Memory B cell (primary cell): Measurements from ENCODE around the gene KDF1.

Experiments
- ATAC-seq: fragments of 150-1000 bp; cut with Tn5 transposase; 2 replicates; pipeline ENCODE4 v1.10.0; 2021; ENCODE audit warnings: low read depth, mild to moderate bottlenecking, moderate library complexity
- DNase-seq, 2 donors: peaks; one replicate each; pipeline ENCODE4 v3.0.0; 2022; ENCODE audit warnings: low spot score in 2 of 2
- H3K27ac Mint-ChIP-seq: one replicate; pipeline ENCODE4 v1.8.0; 2022; ENCODE audit warnings: mild to moderate bottlenecking, moderate library complexity, mixed read lengths
- H3K27me3 Mint-ChIP-seq: one replicate; pipeline ENCODE4 v1.8.0; 2022; ENCODE audit warnings: mixed read lengths
- H3K36me3 Mint-ChIP-seq: one replicate; pipeline ENCODE4 v1.8.0; 2022; ENCODE audit warnings: mild to moderate bottlenecking, mixed read lengths
- H3K4me1 Mint-ChIP-seq: one replicate; pipeline ENCODE4 v1.8.0; 2022; ENCODE audit warnings: mixed read lengths
- H3K4me3 Mint-ChIP-seq: one replicate; pipeline ENCODE4 v1.8.0; 2022; ENCODE audit warnings: mild to moderate bottlenecking, moderate library complexity, mixed read lengths
- H3K9me3 Mint-ChIP-seq: one replicate; pipeline ENCODE4 v1.8.0; 2022; ENCODE audit warnings: mixed read lengths

KDF1 gene

DNA sequence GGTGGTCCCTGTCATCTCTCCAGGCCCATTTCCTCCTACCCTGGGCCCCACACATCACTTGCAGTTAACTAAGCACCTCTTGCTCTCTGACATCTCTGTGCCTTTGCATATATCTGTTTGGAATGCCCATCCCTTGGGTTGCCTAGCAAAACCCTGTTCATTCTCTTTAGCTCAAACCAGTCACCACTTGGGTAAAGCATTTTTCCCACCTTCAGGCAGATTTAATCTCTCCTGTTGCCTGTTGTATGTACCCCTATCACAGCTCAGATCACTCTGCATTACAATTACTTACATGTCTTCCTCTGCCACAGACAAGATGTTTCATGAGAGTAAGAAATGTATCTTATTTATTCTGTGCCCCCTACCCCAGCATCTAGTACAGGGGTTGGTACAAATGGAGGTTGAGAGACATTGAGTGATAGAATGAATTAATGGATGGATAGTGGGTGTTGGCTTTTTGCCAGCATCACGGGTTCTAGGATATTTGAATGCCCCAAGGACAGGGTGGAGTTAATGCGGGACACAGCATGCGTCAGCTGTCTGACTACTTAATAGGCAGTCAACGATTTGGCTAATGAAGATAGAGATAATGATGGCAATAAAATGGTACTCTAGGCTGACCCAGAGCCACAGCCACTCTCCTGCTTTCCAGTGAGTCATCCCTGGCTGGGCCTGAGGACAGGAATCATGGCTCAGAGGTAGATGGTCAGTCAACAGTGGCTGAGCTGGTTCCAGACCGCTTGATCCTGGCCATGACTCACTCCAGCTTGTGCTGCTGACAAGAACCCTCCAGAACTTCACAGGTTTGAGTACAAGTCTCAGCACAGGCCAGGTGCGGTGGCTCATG is 53.0 kb downstream of the KDF1 start:
- DNase-seq (no peak), ATAC-seq (no peak)
- no peak overlapping the region for H3K27ac Mint-ChIP-seq
- peaks cover 3% of the 10 kb centered on the region for H3K27me3 Mint-ChIP-seq
- H3K9me3 Mint-ChIP-seq: no peaks in the 10 kb centered on the region
- no peaks in the 10 kb centered on the region for H3K4me1 Mint-ChIP-seq
- H3K4me3 Mint-ChIP-seq: no peak overlapping the region
- H3K36me3 Mint-ChIP-seq: no peaks in the 10 kb centered on the region

DNA sequence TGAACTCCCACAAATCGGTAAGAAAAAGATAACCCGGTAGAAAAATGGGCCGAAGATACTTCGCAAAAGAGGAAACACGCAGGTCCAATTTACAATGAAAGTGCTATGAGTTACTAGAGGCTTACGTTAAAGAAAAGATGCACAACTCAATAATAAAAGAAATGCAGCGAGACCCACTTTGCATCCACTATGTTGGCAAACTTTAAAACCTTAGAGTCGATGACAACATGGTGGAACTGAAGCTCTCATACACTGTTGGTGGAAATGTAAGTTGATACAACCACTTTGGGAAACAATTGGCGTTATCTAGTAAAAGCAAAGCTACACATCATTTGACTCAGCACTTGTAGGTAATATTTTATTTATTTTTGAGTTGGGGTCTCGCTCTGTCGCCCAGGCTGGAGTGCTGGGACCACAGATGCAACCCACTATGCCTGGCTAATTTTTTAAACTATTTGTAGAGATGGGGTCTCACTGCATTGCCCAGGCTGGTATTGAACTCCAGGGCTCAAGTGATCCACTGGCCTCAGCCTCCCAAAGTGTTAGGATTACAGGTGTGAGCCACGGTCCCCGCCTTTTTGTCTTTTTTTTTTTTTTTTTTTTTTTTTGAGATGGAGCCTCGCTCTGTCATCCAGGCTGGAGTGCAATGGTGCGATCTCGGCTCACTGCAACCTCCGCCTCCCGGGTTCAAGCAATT is 59.3 kb downstream of the KDF1 start:
- Mint-ChIP-seq H3K9me3 (no peaks in the 10 kb centered on the region), H3K4me1 (peaks cover 17% of the 10 kb centered on the region), H3K27me3 (no peaks in the 10 kb centered on the region), H3K36me3 (peaks cover 8% of the 10 kb centered on the region), H3K27ac (peak overlapping the region; percentile 98), H3K4me3 (peak overlapping the region; percentile 97)
- ATAC-seq: peak; percentile 5
- no peak for DNase-seq

DNA sequence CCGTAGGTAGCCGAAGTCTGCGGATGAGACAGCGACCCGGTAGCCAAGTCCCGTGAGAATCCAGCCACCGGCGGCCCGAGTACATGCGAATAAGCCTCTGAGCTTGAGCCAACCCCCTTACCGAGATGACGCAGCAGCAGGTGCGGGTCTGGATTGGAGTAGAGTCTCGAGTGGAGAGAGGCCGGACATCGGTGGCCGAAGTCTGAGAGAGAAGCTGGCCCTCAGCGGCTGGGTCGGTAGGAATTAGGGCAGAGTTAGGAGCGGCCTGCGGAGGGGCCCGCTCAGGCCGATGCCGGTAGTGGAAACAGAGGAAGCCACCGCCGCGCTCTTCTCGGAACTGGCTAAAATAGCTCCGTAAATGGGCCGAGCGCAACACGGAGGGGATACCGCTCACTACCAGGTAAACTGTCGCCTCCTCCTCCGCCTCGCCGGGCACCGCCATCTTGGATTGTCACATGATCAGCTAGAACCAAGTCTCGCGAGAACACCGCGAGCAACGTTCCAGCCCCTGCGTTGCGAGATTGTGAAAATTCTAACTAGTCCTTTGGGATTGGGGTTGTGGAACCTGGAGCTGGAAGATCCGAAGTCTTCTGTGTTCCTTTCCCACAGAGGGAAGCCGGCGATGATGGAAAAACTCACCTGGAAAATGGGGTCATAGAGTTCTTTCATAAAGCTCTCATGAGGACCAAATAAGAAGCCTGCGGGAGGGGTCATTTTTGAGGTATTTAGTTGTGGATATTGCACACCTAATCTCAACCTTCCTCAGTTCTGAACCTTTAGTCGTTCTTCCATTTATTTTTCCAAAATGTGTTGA is 60.1 kb downstream of the KDF1 start, which contains the start of gene GPATCH3:
TSS of gene GPATCH3 (minus strand) at position 467 of the 814 bp plus-strand sequence. CDS start at position 442, 25 bp downstream.
- H3K27me3 Mint-ChIP-seq: no peaks in the 10 kb centered on the region
- peaks cover 17% of the 10 kb centered on the region for H3K4me1 Mint-ChIP-seq
- DNase-seq (peak; percentile 80 to 81), ATAC-seq (peak; percentile 94)
- peaks cover 8% of the 10 kb centered on the region for H3K36me3 Mint-ChIP-seq
- peak within 1 kb of the TSS; percentile 97 for H3K4me3 Mint-ChIP-seq
- no peaks in the 10 kb centered on the region for H3K9me3 Mint-ChIP-seq
- H3K27ac Mint-ChIP-seq: peak within 1 kb of the TSS; percentile 98
